Adrenal gland (tissue), 5 donors: ENCODE measurements around the gene CDK8.

Source experiments
- POLR2A ChIP-seq, 2 donors: fragments of 450-650 bp; IDR thresholded peaks; one replicate each; pipeline ENCODE4 v1.6.1; 2017; ENCODE audit warnings: antibody characterized with exemption in 2 of 2, mild to moderate bottlenecking in 2 of 2, moderate library complexity in 1 of 2
- TF ChIP-seq, protein P1 (sequence below), 6 experiments: fragments of 450-650 bp in 4 of 6; fragments of 200-600 bp in 2 of 6; sonication (generic) in 1 of 6; IDR thresholded peaks; 1 replicate in 5 of 6; 2 replicates in 1 of 6; pipeline versions ENCODE4 v1.5.1 to v1.8.0; 2016 to 2021; ENCODE audit warnings: antibody characterized with exemption in 6 of 6, mild to moderate bottlenecking in 2 of 6, moderate library complexity in 1 of 6
- donor health status: DM: no; HTN: no; CAD: no.

DNA sequence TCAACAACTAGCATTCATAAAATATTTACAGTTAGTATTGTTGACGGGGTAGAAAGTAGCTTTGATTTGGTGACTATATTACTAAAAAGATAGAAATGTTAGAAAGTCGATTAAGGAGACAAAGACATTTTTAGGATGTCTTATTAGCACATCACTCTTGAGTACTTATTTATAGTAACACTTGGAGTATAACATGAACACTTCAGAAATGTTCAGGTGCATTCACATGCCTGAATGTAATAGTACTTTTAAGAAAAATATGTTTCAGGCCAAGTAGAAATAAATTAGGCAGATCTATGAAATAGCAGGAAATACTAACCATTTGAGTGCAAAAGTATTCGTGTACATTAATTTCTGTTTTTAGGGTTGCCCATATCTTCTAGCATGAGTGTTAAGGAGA lies 70.4 kb downstream of the CDK8 start:
- TF ChIP-seq, protein P1, sequence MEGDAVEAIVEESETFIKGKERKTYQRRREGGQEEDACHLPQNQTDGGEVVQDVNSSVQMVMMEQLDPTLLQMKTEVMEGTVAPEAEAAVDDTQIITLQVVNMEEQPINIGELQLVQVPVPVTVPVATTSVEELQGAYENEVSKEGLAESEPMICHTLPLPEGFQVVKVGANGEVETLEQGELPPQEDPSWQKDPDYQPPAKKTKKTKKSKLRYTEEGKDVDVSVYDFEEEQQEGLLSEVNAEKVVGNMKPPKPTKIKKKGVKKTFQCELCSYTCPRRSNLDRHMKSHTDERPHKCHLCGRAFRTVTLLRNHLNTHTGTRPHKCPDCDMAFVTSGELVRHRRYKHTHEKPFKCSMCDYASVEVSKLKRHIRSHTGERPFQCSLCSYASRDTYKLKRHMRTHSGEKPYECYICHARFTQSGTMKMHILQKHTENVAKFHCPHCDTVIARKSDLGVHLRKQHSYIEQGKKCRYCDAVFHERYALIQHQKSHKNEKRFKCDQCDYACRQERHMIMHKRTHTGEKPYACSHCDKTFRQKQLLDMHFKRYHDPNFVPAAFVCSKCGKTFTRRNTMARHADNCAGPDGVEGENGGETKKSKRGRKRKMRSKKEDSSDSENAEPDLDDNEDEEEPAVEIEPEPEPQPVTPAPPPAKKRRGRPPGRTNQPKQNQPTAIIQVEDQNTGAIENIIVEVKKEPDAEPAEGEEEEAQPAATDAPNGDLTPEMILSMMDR (IDR thresholded peaks at IDR 0.05): no peak
- no peak for TF ChIP-seq POLR2A (IDR thresholded peaks at IDR 0.05)
